GM03348 (cell line): ENCODE measurements around the gene CLEC4G.
A peak's percentile ranks its signal among the peaks of the same experiment; 100 is the strongest.

ENCODE experiments used
- DNase-seq: peaks from one replicate; pipeline ENCODE4 v3.0.0; 2012; ENCODE audit warnings: low spot score

Gene CLEC4G

DNA sequence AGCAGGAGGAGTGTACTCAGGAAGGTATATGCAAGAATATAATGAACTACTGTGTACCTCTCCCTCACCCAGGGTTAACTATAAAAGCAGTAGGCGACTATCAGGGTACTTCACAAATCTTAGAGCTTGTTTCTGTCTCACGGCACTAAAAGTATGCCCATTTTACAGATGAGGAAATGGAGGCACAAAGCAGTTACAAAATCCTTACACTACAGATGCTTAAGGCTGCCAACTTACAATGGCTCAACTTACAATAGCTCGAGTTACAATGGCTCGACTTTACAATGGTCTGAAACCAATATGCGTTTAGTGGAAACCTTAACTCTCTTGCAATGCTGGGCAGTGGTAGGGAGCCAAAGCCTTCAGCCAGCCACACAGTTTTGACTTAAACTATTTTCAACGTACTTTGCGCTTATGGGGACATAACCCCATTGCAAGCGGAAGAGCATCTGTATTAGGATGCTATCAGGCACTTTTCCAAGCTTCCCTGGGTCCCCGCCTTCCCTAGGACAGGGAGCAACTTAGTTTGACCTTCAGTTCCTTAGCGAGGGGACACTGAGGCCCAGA lies 34.1 kb downstream of the CLEC4G start:
- no peak for DNase-seq

DNA sequence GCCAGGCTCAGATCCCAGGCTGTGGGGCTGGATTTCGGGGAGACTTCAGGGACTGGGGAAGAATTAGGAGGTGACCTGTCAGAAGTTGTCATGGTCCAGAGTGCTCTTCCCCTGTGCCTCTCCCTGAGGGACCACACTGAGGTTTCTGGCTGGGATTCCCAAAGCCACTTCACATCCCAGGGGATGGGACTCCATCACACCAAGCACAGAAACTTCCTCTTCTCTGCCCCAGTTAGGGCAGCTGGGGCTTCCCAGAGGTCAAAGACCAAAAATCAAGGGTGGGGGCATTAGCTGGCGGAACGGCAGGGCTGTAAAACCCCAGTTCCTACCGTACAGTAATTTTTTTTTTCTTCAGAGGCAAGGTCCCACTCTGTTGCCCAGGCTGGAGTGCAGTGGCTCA lies 37.4 kb downstream of the CLEC4G start:
- no peak for DNase-seq

DNA sequence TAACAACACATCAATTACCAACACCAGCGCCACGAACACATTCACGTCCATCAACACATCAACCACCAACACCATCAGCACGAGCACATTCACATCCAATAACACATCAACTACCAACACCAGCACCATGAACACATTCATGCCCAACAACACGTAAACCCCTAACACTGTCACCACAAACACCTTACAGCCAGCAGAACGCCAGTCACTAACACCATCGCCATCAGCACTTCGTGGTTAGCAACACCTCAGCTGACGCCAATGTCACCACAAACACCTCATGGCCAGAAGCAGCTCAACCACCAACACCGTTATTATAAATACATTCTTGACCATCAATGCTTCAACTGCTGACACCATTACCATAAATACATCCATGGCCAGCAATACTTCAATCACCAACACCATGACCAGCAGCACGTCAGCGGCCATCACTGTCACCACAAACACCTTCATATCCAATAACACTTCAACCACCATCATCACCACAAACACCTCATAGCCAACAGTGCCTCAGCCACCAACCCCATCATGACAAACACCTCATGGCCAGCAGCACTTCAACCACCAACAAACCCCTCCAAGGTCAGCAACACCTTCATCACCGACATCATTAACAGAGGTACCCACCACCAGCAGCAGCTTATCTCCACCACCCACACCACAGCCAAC lies 39.4 kb downstream of the CLEC4G start:
- DNase-seq = no peak

DNA sequence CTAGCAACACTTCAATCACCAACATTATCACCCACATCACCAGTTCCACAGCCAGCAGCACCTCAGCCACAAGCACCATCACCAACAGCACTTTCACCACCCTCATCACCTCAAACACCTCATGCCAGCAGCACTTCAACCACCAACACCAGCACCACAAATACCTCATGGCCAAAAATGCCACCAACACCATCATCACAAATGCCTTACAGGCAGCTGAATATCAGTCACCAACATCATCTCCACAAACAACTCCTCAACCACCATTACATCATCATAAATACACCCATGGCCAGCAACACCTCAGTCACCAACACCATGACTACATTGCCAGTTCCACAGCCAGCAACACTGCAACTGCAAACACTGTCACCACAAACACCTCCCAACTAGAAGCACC lies 40.4 kb downstream of the CLEC4G start:
- no peak for DNase-seq

- DNase-seq = no peak
Observed at GRCh38 chr19:7690779-7691258, 41.1 kb downstream of the CLEC4G start.

DNA sequence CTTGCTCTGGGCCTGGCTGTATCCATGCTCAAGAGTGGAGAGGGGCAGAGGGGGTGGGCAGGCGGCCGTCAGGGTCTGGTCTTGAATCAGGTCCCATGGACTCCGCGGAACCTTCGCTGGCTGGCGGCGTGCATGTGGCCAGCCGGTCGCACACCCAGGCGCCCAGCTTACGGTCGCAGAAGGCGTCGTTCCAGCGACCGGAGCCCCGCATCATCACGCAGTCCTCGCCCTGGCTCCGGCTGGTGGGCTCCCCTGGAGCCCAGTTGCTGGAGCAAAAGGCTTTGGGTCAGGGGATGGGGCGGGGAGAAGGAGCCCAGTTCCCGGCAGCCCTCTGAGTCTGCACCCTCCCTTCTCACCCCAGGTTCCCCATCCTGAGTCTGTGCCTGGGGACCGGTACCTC lies 42.7 kb downstream of the CLEC4G start:
- DNase-seq = no peak

DNA sequence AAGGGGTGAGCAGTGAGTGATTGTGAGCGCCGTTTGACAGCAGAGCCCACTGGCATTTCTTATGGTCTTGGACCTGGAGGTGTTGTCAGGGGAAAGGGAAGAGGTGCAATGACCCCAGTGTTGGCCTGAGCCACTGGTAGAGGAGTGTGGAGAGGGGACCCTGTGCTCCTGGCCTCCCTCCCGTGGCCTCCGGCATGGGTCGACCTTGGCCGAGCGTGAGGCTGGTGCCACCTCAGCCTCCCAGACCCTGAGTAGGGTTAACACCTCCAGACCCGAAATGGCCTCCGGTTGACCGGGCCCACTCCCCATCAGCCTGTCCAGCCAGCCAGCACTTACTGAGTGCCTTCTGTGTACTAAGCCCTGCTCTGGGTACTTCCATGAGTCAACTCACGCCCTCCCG lies 44.7 kb downstream of the CLEC4G start:
- DNase-seq = no peak

GRCh38 chr19:7685546-7686445 lies 46.1 kb downstream of the CLEC4G start:
- DNase-seq = no peak

DNA sequence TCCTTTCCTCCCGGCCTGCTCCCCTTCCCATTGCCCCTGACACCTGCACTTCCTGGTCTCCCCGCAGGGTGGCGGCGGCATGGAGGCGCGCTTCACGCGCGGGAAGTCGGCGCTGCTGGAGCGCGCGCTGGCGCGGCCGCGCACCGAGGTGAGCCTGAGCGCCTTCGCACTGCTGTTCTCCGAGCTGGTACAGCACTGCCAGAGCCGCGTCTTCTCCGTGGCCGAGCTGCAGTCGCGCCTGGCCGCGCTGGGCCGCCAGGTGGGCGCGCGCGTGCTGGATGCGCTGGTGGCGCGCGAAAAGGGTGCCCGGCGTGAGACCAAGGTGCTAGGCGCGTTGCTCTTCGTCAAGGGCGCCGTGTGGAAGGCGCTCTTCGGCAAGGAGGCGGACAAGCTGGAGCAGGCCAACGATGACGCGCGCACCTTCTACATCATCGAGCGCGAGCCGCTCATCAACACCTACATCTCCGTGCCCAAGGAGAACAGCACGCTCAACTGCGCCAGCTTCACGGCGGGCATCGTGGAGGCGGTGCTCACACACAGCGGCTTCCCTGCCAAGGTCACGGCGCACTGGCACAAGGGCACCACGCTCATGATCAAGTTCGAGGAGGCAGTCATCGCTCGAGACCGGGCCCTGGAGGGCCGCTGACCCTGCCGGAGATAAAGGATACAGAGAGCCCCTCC lies 49.6 kb downstream of the CLEC4G start:
- DNase-seq = no peak

GRCh38 chr19:7681340-7682174 lies 50.4 kb downstream of the CLEC4G start:
- peak; percentile 92 for DNase-seq

DNA sequence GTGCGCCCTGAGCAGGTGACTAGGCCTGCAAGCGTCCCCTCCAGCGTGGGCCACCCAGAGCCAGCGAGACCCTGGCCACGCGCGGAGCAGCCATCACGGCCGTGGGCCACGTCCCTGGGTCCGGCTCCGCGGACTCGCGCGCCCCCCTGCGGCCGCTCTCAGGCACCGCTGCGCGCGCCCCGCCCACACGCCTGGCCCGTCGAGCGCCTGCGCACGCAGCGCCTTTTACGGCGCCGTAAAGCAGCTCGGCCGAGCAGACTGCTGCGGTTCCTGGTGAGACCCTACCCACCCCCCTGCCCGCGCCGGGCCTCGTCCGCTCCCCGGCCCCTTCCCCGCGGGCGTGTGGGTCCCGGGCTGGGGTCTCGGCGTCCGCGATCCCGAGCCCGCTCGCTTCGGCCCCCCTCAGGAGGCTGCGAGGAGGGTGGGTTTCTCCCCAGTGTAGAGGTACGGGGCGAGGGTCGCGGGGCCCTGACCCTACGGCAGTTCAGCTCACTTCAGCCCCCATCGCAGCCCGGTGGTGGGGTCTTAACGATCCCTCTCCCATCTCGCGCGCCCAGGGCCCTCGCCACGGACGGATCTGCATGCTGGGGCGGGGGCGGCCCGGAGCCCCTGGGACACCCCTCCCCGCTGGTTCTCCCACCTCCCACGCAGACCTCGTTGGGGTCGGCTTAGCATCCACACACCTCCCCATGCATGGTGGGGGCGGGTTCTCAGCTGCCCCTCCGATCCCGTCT lies 51.1 kb downstream of the CLEC4G start, which contains the start of gene TRAPPC5:
TRAPPC5 (plus strand) TSS at position 228 of the 734 bp plus-strand sequence. CDS start 1,421 bp downstream, outside the sequence.
- peak; percentile 98 for DNase-seq

- DNase-seq = no peak
Observed at GRCh38 chr19:7679771-7680605, 51.9 kb downstream of the CLEC4G start.

GRCh38 chr19:7678971-7679751 lies 52.7 kb downstream of the CLEC4G start:
- no peak for DNase-seq
